NT2/D1 (cell line): Measurements from ENCODE around the gene RAB17.

ENCODE experiments used
- DNase-seq: peaks from one replicate; pipeline ENCODE4 v3.0.0-alpha.2; 2011; ENCODE audit warnings: low read depth, low spot score
- H3K27me3 ChIP-seq: 2 replicates; pipeline ENCODE4 v1.6.0; 2011; ENCODE audit warnings: mild to moderate bottlenecking; ENCODE audit not compliant: insufficient read length, insufficient read depth
- H3K36me3 ChIP-seq: 2 replicates; pipeline ENCODE4 v1.6.1; 2011; ENCODE audit warnings: mild to moderate bottlenecking, low read length, mixed read lengths; ENCODE audit not compliant: insufficient read depth, insufficient read length
- H3K4me1 ChIP-seq: 2 replicates; pipeline ENCODE4 v1.5.1; 2011; ENCODE audit not compliant: insufficient read depth, insufficient read length
- H3K4me3 ChIP-seq: 2 replicates; pipeline ENCODE4 v1.5.1; 2011; ENCODE audit warnings: low read depth; ENCODE audit not compliant: insufficient read length
- H3K9ac ChIP-seq: 2 replicates; pipeline ENCODE4 v1.6.0; 2011; ENCODE audit warnings: low read depth; ENCODE audit not compliant: insufficient read length
- H3K9me3 ChIP-seq: 2 replicates; pipeline ENCODE4 v1.5.1; 2011; ENCODE audit warnings: mild to moderate bottlenecking, low read length; ENCODE audit not compliant: insufficient read depth
- SUZ12 ChIP-seq: IDR thresholded peaks from 2 replicates; pipeline ENCODE4 v1.6.1; 2011; ENCODE audit not compliant: insufficient read length, insufficient read depth; ENCODE audit errors: extremely low read depth
- YY1 ChIP-seq: IDR thresholded peaks from 2 replicates; pipeline ENCODE4 v1.6.1; 2011; ENCODE audit not compliant: insufficient read length, insufficient read depth
- ZNF274 ChIP-seq: IDR thresholded peaks from 2 replicates; pipeline ENCODE4 v1.6.1; 2011; ENCODE audit warnings: mild to moderate bottlenecking, low read depth, low read length

The RAB17 gene, protein sequence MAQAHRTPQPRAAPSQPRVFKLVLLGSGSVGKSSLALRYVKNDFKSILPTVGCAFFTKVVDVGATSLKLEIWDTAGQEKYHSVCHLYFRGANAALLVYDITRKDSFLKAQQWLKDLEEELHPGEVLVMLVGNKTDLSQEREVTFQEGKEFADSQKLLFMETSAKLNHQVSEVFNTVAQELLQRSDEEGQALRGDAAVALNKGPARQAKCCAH

DNA sequence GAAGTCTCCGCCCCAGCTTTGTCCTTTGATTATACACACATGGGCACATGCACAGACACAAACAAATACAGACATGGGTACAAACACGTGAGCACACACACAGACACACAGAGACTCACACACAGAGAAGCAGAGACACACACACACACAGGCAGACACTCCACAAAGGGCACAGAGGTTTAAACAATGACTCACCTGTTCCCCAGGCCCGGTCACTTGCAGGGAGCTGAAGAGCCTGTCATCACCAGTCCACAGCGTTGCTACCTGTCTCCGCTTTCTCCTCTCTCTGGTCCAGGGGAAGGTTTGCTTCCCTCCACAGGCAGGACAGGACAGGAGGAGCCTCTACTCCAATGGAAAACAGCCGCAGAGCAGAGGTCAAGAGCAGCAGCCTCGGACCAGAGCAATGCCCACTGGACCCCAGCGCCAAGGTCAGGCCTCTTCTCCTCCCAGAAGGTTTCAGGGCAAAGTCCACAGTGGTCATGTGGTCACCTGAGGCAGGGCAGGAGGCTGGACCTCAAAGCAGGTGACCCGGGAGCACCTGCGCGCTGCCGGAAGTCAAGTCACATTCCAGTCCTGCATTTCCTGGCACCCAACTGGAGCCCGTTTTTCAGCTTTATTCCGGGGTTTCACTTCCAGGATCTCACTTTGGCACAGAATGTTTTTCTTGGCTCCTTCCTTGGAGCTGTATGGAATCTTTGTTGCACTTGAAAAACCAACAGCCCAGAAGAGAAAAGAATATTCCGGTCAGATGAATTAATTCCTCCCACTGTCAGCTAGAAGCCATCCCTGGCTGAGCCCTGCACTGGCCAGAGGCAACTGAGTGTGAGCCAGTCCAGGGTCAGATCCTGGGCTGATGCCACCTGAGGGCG is at the start of gene RAB17:
Gene RAB17, minus strand, starts transcription at position 463 of the 869 bp plus-strand sequence. CDS start 4,580 bp downstream, outside the sequence.
- no peaks in the 10 kb centered on the region for H3K36me3 ChIP-seq
- H3K9me3 ChIP-seq: peaks cover 7% of the 10 kb centered on the region; the same call in 1 of the 2 replicates
- DNase-seq: no peak
- H3K4me3 ChIP-seq: peak within 1 kb of the TSS; percentile 13
- no peaks in the 10 kb centered on the region for H3K27me3 ChIP-seq
- TF ChIP-seq SUZ12 (no peak), YY1 (no peak), ZNF274 (no peak)
- peak within 1 kb of the TSS; percentile 37 for H3K9ac ChIP-seq
- H3K4me1 ChIP-seq: peaks cover 42% of the 10 kb centered on the region

DNA sequence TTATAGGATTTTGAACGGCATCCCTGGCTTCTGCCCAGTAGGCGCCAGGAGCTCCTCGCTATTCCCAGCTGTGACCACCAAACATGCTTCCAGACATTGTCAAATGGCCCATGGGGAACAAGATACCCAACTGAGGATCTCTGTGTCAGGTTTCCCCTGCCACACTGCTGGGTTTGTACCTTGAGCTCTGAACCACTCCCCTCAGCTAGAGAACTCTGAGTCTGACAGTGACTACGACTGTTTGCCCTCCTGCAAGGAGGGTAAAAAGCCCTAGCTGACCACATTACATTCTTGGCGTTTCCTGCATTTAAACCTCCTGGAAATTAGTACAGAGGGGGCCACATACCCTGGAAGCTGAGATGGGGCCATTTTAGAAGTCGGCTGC is 49.3 kb upstream of the RAB17 start:
- no peak for DNase-seq
- Histone ChIP-seq H3K9ac (no peak overlapping the region), H3K4me1 (no peaks in the 10 kb centered on the region), H3K36me3 (peaks cover 34% of the 10 kb centered on the region), H3K4me3 (no peak overlapping the region), H3K27me3 (no peaks in the 10 kb centered on the region), H3K9me3 (peaks cover 10% of the 10 kb centered on the region)
- TF ChIP-seq YY1: no peak

DNA sequence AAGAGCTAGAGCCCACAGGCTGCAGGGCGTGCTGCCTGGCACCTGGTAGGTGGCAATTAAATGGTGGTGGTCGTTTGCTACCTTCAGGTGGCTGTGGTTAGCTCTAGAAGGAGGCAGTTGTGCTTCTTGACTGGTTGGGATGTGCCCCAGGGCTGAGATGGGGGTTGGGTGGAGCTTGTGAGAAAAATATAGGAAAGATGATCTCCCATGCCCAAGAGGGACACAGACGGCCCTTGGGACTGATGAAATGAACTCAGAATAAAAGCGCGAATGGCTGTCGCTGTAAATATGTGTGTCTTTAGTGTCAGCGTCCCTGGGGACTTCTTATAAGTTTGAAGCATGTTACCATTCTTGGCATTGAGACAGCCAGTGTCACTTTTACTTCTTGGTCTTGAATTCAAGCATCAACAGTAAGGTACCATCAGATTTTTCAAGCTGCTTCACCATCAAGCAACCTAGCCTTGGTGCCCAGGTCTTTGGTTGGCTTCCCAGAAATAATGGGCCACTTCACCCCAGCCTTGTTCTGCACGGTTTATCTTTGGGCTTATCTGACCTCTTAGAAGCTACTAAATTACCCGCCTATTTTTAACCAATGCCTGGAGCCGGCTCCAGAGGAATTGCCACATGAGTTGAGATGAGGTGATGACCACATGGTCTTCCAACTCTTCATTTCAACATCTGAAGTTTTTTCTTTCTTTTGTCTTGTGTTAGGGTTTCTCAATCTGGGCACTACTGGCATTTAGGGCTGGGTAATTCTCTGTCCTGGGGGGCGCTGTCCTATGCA is 48.7 kb upstream of the RAB17 start:
- Histone ChIP-seq H3K27me3 (no peaks in the 10 kb centered on the region), H3K4me1 (no peaks in the 10 kb centered on the region), H3K4me3 (no peak overlapping the region), H3K36me3 (peaks cover 31% of the 10 kb centered on the region), H3K9ac (no peak overlapping the region), H3K9me3 (peaks cover 16% of the 10 kb centered on the region)
- no peak for DNase-seq
- TF ChIP-seq SUZ12: no peak
- TF ChIP-seq YY1: no peak
- no peak for TF ChIP-seq ZNF274

DNA sequence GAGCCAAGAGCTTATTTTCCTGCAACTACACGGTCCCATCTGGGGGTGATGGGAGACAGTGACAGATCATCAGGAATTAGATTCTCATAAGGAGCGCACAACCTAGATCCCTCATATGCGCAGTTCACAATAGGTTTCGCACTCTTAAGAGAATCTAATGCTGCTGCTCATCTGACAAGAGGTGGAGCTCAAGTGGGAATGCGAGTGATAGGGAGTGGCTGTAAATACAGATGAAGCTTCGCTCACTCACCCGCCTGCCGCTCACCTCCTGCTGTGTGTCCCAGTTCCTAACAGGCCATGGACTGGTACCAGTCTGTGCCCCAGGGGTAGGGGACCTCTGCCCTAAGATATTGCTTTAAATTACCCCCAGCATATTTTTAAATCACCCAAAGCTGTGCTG is 47.6 kb upstream of the RAB17 start:
- Histone ChIP-seq H3K36me3 (peaks cover 35% of the 10 kb centered on the region), H3K4me3 (no peak overlapping the region), H3K27me3 (no peaks in the 10 kb centered on the region), H3K9me3 (peaks cover 19% of the 10 kb centered on the region), H3K9ac (no peak overlapping the region), H3K4me1 (no peaks in the 10 kb centered on the region)
- DNase-seq: no peak
- TF ChIP-seq ZNF274 (no peak), YY1 (no peak), SUZ12 (no peak)

DNA sequence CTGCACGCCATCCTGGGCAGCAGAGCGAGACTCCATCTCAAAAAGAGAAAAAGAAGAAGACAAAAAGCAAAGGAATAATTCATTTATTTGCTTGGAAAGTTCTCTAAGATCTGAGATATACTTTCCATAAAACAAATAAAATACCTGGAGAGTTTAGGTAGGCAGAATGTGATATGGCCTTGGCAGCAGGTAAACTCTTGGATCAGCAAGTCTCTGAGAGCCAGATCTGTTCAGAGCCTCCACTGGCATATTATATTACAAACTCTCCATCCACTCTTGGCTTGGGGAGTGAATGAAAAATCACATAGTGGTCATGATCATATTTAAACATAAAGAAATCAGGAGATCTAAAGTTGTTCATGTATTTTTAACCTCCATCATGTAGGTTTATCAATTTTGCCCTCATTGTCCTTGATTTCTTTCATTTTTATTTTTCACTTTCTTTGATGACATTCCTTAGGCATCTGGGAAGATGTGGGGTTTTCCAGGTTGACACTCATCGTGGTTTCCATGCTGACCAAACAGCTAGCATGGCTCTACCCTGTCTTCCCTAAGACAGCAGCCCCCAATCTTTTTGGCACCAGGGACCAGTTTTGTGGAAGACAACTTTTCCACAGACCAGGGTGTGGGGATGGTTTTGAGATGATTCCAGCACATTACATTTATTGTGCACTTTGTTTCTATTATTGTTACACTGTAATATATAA is 47.0 kb upstream of the RAB17 start:
- no peaks in the 10 kb centered on the region for H3K27me3 ChIP-seq
- peaks cover 19% of the 10 kb centered on the region for H3K9me3 ChIP-seq
- no peak overlapping the region for H3K4me3 ChIP-seq
- TF ChIP-seq SUZ12 (no peak), ZNF274 (no peak), YY1 (no peak)
- no peak for DNase-seq
- no peaks in the 10 kb centered on the region for H3K4me1 ChIP-seq
- H3K36me3 ChIP-seq: peaks cover 41% of the 10 kb centered on the region
- H3K9ac ChIP-seq: no peak overlapping the region

DNA sequence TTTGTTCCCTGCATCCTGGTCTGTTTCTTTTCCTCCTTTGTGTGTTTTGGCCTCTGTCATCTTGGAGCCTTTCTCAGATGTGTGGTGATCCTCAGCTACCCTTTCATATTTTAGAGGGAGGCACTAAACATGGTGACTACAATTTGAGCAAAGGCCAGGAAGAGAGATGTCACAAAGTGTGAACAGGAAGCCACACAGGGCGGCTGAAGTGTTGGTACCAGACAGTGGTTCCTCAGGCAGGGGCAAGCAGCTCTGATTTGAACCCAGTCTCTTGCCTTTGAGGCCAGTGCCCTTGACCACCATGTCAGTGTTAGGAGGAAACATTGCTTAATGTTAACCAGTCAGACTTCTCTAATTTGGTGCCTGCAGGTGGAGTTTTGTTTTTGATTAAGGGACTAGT is 46.0 kb upstream of the RAB17 start:
- no peaks in the 10 kb centered on the region for H3K4me1 ChIP-seq
- DNase-seq: no peak

More for the DNA sequence above, 46.0 kb upstream of the RAB17 start:
- TF ChIP-seq SUZ12 (no peak), YY1 (no peak), ZNF274 (no peak)
- peaks cover 44% of the 10 kb centered on the region for H3K36me3 ChIP-seq
- H3K9me3 ChIP-seq: peaks cover 14% of the 10 kb centered on the region
- no peak overlapping the region for H3K4me3 ChIP-seq
- H3K9ac ChIP-seq: no peak overlapping the region
- H3K27me3 ChIP-seq: no peaks in the 10 kb centered on the region
